Measurements from ENCODE around the gene HARBI1.

Gene HARBI1

GRCh38 chr11:46633291-46634217, 16.5 kb upstream of the HARBI1 start:
- no peak for DNase-seq

- no peak for DNase-seq
Observed at GRCh38 chr11:46632502-46632901, 15.5 kb upstream of the HARBI1 start.

- DNase-seq = no peak
Observed at GRCh38 chr11:46631676-46632075, 14.6 kb upstream of the HARBI1 start.

DNA sequence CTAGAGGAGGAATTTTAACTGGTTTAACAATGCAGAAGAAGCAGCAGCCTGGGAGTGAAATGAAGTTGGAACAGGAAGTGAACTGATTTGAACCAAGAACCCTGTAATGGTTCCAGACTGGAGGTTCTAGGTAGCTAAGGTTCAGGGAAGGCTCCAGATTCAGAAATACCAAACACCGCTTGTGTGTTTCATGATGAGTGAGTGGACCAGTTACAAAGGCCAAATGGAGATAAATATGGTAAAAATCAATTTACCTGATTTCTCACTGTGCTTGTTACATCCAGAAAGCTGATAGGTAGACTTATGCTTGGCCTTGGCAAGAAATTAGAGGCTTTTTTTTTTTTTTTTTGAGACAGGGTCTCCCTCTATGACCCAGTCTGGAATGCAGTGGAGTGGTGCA, 13.2 kb upstream of the HARBI1 start:
- no peak for DNase-seq

DNA sequence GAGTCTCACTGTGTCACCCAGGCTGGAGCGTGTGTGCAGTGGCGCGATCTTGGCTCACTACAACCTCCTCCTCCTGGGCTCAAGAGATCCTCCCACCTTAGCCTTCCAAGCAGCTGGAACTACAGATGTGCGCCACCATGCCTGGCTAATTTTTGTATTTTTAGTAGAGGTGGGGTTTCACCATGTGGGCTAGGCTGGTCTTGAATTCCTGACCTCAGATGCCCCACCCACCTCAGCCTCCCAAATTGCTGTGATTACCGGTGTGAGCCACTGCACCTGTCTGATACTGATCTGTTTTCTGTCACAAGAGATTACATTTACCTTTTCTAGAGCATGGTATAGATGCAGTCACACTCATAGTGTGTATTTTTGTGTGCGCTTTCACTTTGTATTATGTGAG, 11.9 kb upstream of the HARBI1 start:
- DNase-seq = no peak

GRCh38 chr11:46625406-46625805, 8.4 kb upstream of the HARBI1 start:
- DNase-seq = no peak

DNA sequence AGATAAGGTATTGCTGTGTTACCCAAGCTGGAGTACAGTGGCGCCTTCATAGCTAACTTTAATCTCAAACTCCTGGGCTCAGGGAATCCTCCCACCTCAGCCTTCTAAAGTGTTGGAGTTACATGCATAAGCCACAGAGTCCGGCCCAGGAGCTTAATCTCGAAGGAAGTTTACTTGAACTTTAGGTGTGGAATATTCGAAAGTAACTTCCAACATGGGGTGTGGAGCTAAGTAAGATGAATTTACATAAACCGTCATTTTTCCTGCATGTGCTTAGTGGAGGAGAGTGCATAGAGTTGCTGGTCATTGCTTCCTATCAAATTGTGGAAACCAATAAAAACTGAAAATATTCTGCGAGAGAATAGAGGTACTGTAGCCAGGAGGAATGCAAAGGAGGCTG, 1.8 kb upstream of the HARBI1 start:
- DNase-seq = peak; percentile 32

DNA sequence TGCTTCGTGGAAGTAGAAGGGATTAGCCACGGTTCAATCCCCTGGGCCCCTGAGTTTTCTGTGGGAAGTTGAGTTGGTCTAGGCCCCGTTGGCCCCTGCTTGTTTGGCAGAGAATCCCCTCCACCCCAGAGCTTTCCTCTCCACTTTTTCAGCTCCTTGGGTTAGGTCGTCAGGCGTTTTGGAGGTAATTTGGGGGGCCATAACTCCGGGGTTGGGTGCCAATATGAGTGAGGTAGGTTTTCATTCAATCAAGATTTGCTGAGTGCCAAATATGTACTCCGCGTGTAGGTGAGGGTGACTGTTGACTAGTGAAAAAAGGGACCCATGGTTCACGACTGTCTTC, 916 bp upstream of the HARBI1 start:
- DNase-seq = no peak

GRCh38 chr11:46616551-46617133, 385 bp downstream of the HARBI1 start:
- peak; percentile 35 for DNase-seq

DNA sequence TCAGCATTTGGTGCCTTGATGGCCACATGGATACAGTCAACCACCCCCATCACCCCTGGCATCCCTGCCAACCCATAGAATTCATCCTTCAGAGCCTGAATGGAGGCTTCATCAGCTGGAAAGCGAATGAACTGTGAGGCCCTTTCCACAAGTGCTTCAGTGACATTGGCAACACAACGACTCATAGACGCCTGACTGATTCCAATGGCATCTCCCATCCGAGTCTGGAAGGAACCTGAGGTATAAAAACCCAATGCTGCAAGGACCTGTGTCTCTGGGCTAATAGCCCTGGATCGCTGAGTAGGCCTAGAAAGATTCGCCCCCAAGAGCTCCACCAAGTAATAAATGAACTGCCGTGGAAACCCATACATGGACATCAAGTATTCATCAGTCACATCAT, 1.3 kb downstream of the HARBI1 start:
- no peak for DNase-seq

- no peak for DNase-seq
Observed at GRCh38 chr11:46612326-46612725, 4.7 kb downstream of the HARBI1 start.

DNA sequence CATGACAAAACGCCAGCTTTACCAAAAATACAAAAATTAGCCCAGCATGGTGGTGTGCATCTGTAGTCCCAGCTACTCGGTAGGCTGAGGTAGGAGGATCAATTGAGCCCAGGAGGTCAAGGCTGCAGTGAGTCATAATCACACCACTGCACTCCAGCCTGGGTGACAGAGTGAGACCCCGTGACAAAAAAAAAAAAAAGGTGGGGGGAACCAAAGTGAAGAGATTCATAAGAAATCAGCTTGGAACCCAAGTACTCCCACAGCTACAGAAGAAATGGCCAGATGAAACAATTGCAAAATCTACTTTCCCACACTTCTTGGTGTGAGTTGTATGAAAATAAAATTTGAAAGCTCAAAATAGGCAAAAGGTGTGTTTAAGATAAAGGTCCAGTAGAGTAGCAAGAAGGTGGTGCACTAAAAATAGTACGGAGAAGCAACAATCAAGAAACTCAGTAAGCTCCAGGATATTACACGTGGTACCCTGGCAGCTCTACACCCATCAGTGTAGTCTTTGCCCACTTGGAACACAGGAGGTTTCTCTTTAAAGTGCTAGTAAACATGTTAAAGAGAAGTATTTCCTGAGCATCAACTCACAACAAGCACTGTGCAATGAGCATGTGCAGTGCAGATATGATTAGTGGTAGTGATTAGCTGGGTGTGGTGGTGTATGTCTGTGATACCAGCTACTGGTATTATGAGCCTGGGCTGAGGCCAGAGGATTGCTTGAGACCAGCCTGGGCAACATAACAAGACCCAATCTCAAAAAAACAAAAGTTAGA, 5.3 kb downstream of the HARBI1 start:
- peak; percentile 97 for DNase-seq

DNA sequence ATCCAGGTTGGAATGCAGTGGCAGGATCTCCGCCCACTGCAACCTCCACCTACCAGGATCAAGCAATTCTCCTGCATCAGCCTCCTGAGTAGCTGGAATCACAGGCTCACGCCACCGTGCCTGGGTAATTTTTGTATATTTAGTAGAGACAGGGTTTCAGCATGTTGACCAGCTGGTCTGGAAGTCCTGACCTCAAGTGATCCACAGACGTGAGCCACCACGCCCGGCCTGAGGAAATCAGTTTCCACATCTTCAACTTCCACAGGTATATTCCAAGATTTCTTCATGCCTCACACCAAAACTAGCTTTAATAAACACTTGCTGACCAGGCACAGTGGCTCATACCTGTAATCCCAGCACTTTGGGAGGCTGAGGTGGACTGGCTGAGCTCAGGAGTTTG, 7.6 kb downstream of the HARBI1 start:
- DNase-seq = no peak

DNA sequence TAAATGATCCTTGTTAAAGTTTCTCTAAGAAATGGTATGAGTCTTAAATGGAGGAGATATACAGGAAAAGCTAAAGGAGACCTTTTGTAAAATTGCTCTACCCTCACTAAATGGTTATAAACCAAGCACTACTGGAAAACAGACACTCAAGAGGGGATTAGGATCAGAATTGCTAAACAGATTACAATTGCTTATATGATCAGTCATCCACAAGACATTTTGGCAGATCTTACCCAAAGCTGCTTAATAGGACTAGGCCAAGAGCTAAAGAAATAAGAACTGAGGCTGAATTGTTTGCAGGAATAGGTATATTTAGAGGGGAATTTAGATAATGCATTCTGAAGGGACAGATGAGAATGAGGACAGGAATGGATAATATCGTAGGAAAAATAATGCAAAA, 9.5 kb downstream of the HARBI1 start:
- DNase-seq = no peak

- DNase-seq = no peak
Observed at GRCh38 chr11:46604796-46605195, 12.2 kb downstream of the HARBI1 start.

- no peak for DNase-seq
Observed at GRCh38 chr11:46603704-46604308, 13.2 kb downstream of the HARBI1 start.

DNA sequence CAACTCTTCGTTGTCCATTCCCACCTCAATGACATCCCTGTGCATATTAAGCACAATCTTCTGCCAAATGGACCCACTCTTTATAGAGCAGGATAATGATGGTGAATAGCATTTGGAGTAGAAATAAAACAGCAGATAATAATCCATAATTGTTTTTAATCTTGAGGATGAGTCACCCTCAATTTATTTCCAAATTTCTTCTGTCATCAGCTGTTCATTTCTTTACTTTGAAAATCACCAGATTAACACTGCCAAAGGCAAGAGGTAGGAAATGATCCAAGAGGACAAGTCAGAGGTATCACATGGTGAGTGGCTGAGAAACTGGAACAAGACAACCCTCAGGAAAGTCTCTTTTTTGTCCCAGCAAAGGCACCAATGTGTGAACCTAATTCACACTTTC, 15.9 kb downstream of the HARBI1 start:
- DNase-seq = no peak

GRCh38 chr11:46600194-46600960, 16.6 kb downstream of the HARBI1 start:
- no peak for DNase-seq

- DNase-seq = no peak
Observed at GRCh38 chr11:46599340-46600193, 17.5 kb downstream of the HARBI1 start.

DNA sequence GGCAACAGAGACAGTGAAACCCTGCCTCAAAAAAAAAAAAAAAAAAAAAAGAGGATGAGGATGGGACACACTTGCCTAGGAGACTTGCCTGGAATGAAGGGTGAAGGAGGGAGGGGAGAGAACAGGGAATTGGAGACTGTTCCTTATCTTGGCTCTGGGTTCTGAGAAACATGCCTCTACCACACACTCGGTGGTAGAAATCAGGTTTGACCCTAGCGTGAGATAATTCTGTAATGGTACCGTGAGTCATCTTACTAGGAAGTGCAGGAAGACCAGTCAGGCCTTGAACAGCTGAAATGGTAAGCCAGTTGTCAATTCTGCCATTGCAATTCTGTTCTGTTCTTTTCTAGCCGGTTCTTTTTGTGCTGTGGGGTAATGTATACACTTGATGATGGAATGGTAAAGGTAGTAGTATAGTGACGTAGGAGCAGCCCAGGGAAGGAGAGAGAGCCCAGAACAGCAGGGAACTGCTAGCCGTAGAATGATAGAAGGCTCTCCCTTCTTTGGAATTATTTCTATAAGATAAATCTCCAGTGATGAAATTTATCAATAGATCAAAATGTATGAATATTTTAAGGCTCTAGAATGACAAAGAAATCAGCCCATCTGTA, 19.3 kb downstream of the HARBI1 start:
- DNase-seq = peak; percentile 85

- DNase-seq = no peak
Observed at GRCh38 chr11:46597155-46597554, 19.9 kb downstream of the HARBI1 start.
